ENCODE data around the gene VTI1B.
A peak's percentile ranks its signal among the peaks of the same experiment; 100 is the strongest.
"Not testable (repeated sequence)": the region's sequence is repeated elsewhere in the genome, so short reads cannot be mapped to it uniquely, and the experiment has no call there.

VTI1B gene

GRCh38 chr14:67623114-67623513 lies 51.3 kb downstream of the VTI1B start:
- no peak for DNase-seq

GRCh38 chr14:67622675-67623074 lies 51.8 kb downstream of the VTI1B start:
- peak; percentile 18 for DNase-seq

DNA sequence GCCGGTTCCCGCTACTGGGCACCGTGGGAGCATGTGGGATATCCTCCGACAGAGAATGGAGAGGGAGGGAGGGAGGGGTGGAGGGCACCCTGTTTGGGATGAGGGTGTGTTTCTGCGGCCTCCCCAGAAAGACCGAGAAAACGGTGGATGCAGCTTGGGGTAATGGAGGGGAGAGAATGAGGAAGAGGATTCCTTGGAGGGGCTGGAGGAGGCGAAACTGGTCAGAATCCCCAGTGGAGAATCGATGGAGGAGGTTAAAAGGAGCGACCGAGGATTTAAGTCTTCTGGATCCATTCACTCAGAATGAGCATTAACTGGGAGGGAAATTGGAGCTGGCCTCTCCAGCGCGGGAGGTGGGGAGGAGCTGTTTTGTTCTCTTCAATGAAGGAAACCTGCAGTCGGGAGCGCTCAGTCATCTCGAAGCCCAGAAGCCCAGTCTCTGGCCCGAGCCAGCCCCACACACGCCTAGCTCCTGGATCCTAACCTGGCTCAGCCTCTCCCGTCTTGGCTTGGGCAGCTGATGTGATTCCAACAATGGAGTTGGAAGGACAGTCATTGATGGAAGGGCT lies 54.1 kb downstream of the VTI1B start:
- DNase-seq = no peak

- DNase-seq = peak; percentile 97
Measured at GRCh38 chr14:67619446-67620216, 54.8 kb downstream of the VTI1B start, which contains the start of gene ARG2. ARG2 (plus strand) TSS chr14:67619920; CDS start chr14:67619978, 58 bp downstream.

DNA sequence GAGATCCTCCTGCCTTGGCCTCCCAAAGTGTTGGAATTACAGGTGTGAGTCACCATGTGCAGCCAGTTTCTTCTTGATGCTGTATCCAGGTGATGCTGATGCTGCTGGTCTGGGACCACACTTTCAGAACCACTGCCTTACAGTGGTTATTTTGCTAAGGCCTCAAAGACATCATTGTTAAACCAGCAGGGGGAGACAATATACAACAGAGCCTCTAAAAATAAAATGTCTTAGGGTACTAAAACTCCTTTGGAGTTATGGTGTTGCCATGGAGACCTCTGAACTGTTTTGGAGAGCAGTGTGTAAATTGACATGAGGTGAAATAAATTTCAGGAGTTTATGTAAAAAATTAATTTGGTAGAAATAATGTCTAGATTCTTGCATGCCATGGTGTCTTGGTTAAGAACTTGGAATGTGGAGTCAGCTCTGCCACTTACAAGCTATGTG lies 55.8 kb downstream of the VTI1B start:
- peak; percentile 73 for DNase-seq

DNA sequence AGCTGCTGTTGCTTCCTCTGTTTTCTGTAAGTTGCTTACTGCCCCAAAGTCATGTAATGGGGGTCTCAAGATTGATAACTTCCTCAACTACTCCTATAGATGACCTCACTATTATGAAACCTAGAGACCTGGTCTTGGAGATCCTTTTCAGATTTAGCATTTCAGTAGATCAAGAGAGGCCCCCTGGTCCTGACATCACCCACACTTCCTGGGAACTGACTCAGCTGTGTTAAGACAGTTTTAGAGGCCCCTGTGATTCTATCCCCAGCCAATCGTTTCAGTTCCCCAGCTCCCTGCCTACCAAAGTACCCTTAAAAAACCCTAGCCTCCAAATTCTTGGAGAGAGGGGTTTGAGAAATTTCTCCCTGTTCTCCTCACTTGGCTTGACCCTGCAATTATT lies 63.9 kb downstream of the VTI1B start:
- peak; percentile 9 for DNase-seq

DNA sequence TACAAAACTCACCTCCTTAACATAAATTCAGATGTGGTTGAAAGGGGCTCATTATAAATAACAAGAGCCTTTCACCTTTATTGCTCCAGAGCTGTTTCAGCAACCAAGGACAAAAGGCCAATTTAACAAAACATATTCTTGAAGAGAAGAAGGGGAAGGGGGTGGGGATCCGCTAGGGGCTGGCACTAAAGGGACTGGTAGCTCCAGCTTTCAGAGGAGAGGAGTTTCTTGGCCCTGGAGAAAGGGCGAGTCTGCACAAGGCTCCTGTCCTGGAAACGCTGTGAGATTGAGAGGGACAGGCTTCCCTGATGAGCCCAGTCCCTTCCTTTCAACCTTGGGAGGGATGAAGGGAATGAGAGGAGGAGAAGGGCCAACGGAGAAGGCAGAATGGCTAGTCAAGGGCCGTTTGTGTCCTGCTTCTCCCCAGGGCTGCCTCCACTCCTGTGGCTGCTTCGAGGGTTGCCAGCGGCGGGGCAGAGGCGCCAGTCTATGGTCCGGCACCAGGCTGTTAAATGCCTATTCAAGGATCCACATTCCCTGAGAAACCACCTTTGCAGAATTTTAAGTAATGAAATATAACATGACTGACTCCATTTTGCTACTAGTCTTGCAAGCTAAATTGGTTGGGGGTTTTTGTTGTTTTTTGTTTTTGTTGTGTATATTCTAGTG lies 64.7 kb downstream of the VTI1B start:
- no peak for DNase-seq

DNA sequence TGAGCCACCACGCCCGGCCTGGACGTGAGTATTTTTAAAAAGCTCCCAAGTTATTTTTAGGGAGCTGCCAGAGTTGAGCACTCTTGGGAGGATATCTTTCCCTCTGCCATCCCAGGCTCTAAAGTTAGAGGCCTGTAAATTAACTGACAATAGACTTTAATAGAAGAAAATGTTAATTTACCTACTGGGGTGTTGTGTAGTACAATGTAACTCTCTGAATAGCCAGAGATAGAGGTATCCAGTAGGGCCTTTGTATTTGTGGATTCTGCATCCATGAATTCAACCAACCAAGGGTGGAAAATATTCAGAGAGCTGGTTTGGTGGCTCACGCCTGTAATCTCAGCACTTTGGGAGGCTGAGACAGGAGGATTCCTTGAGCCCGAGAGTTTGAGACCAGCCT lies 66.8 kb downstream of the VTI1B start:
- DNase-seq = no peak

GRCh38 chr14:67602995-67603545 lies 71.4 kb downstream of the VTI1B start:
- no peak for DNase-seq

GRCh38 chr14:67602076-67602475 lies 72.4 kb downstream of the VTI1B start:
- DNase-seq = no peak

DNA sequence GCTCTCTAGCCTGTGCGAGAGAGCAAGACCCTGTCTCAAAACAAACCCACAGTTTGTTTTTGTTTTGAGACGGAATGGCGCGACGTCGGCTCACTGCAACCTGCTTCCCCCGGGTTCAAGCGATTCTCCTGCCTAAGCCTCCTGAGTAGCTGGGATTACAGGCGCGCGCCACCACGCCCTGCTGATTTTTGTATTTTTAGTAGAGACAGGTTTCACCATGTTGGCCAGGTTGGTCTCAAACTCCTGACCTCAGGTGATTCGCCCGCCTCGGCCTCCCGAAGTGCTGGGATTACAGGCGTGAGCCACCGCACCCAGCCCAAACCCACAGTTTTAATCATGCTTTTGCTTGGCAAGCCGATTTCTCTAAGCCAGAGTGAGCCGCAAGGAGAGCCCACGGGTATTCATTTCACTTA lies 73.9 kb downstream of the VTI1B start:
- DNase-seq = not testable (repeated sequence)

GRCh38 chr14:67599698-67600561 lies 74.5 kb downstream of the VTI1B start, which contains the start of gene PIGH:
PIGH (minus strand) TSS chr14:67600268; CDS start chr14:67600203, 65 bp downstream.
- DNase-seq = peak; percentile 95
